ENCODE data around the gene CHAD. TPM values are rescaled to one million over a fixed set of nuclear protein-coding genes. Genes with fewer than 3 reads are reported as not detected.

CHAD gene
- total RNA-seq, 1 experiment from 2014 or later = not detected

DNA sequence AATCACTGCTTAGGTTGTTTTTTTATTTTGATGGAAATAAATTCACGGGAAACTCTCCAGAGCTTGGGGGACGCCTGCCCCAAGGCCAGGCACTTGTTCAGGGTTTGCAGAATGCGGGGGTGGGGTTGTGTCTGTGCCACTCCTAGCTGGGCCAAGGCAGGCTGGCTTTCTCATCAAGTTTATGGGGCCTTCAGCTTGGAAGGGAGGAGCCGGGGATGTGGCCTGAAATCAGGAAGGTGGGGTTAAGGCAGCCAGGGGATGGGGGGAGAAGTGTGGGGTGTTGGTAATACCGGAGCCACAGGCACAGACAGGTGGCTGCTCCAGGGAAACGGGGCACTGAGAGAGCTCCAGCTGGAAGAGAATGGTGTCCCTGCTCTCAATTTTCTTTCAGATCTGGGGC lies 1.7 kb upstream of the CHAD start:
- DNase-seq (ENCODE audit: unreplicated experiment) = no peak
- Mint-ChIP-seq H3K27me3 (ENCODE audit: insufficient read depth, unreplicated experiment) (no peaks in the 10 kb centered on the region), H3K4me3 (ENCODE audit: unreplicated experiment) (no peak overlapping the region), H3K4me1 (ENCODE audit: insufficient read depth, unreplicated experiment) (no peaks in the 10 kb centered on the region), H3K36me3 (ENCODE audit: insufficient read depth, unreplicated experiment) (peaks cover 15% of the 10 kb centered on the region), H3K27ac (ENCODE audit: low read depth, unreplicated experiment) (no peak overlapping the region), H3K9me3 (ENCODE audit: unreplicated experiment) (no peaks in the 10 kb centered on the region)
- no TSS peak for BruUV-seq (replicated peaks)
- intact Hi-C loops (cut with micrococcal nuclease) = no loop called here
- TF ChIP-seq, protein P1, sequence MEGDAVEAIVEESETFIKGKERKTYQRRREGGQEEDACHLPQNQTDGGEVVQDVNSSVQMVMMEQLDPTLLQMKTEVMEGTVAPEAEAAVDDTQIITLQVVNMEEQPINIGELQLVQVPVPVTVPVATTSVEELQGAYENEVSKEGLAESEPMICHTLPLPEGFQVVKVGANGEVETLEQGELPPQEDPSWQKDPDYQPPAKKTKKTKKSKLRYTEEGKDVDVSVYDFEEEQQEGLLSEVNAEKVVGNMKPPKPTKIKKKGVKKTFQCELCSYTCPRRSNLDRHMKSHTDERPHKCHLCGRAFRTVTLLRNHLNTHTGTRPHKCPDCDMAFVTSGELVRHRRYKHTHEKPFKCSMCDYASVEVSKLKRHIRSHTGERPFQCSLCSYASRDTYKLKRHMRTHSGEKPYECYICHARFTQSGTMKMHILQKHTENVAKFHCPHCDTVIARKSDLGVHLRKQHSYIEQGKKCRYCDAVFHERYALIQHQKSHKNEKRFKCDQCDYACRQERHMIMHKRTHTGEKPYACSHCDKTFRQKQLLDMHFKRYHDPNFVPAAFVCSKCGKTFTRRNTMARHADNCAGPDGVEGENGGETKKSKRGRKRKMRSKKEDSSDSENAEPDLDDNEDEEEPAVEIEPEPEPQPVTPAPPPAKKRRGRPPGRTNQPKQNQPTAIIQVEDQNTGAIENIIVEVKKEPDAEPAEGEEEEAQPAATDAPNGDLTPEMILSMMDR (IDR thresholded peaks at IDR 0.05; ENCODE audit: unreplicated experiment) = no peak
- ChIA-PET POLR2A (interaction anchor here (0.6 to 1.4 kb wide), 3 partner anchors 9 to 74 kb away, joined by 3 read pairs; no protein-coding TSS in a partner anchor), CTCF (interaction anchor here (0.9 to 1.8 kb wide), 3 partner anchors 8 to 11 kb away, joined by 3 to 5 read pairs (median 3); partner anchors contain the start of gene RSAD1)

DNA sequence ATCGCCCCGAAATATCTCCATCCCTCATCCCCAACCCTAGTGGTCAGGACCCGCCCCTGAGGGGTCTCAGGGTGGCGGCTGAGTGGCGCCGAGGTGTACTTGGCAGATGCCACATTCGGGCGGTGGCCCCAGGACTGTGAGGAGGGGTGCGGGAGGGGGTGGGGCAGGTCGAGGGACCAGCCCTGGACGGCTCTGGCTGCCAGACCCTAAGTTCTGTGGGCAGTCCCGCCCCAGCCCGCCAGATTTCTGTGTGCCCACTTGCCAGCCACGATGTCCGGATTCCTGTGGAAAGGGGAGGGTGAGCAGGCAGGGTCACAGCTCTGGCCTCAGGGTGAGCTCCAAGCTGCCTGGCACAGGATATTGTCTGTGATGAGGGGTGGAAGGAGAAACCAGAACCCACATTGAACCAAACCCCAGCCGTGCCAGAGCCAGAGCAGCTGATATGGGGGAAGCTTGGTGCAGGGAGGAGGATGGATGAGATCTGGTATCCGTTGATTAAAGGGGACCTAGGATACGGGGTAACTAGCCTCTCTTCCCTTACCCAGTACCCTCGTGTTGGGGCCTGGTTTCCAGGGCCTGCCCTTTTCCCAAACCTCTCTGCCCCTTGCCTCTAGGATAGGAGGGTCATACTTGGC lies 1.1 kb upstream of the CHAD start:
- ChIA-PET POLR2A (interaction anchor here (0.6 to 0.7 kb wide), 3 partner anchors 9 to 54 kb away, joined by 3 read pairs; partner anchors contain the start of gene RSAD1), CTCF (interaction anchor here (0.9 to 1.8 kb wide), 2 partner anchors 9 to 10 kb away, joined by 3 to 5 read pairs; partner anchors contain the start of gene RSAD1)
- H3K27ac Mint-ChIP-seq (ENCODE audit: low read depth, unreplicated experiment) = no peak overlapping the region
- no peaks in the 10 kb centered on the region for H3K9me3 Mint-ChIP-seq (ENCODE audit: unreplicated experiment)
- H3K27me3 Mint-ChIP-seq (ENCODE audit: insufficient read depth, unreplicated experiment) = no peaks in the 10 kb centered on the region
- no peak for DNase-seq (ENCODE audit: unreplicated experiment)
- TF ChIP-seq, protein P1 (IDR thresholded peaks at IDR 0.05; ENCODE audit: unreplicated experiment) = no peak
- no peak overlapping the region for H3K4me3 Mint-ChIP-seq (ENCODE audit: unreplicated experiment)
- no peaks in the 10 kb centered on the region for H3K4me1 Mint-ChIP-seq (ENCODE audit: insufficient read depth, unreplicated experiment)
- peaks cover 15% of the 10 kb centered on the region for H3K36me3 Mint-ChIP-seq (ENCODE audit: insufficient read depth, unreplicated experiment)
- BruUV-seq (replicated peaks) = no TSS peak
- intact Hi-C loops (cut with micrococcal nuclease) = no loop called here

GRCh38 chr17:50469208-50469605 lies 527 bp upstream of the CHAD start:
- no peaks in the 10 kb centered on the region for H3K4me1 Mint-ChIP-seq (ENCODE audit: insufficient read depth, unreplicated experiment)
- ChIA-PET POLR2A (interaction anchor here (0.6 to 0.7 kb wide), 2 partner anchors 9 to 54 kb away, joined by 3 read pairs; partner anchors contain the start of gene RSAD1), CTCF (interaction anchor here (1.8 kb wide), 1 partner anchor 9 kb away, joined by 5 read pairs; the partner anchor contains the start of gene RSAD1)
- no peaks in the 10 kb centered on the region for H3K9me3 Mint-ChIP-seq (ENCODE audit: unreplicated experiment)
- no peak for DNase-seq (ENCODE audit: unreplicated experiment)
- no TSS peak for BruUV-seq (replicated peaks)
- no peaks in the 10 kb centered on the region for H3K27me3 Mint-ChIP-seq (ENCODE audit: insufficient read depth, unreplicated experiment)
- H3K27ac Mint-ChIP-seq (ENCODE audit: low read depth, unreplicated experiment) = no peak overlapping the region
- intact Hi-C loops (cut with micrococcal nuclease) = no loop called here
- TF ChIP-seq, protein P1 (IDR thresholded peaks at IDR 0.05; ENCODE audit: unreplicated experiment) = no peak
- peaks cover 13% of the 10 kb centered on the region for H3K36me3 Mint-ChIP-seq (ENCODE audit: insufficient read depth, unreplicated experiment)
- H3K4me3 Mint-ChIP-seq (ENCODE audit: unreplicated experiment) = no peak overlapping the region

DNA sequence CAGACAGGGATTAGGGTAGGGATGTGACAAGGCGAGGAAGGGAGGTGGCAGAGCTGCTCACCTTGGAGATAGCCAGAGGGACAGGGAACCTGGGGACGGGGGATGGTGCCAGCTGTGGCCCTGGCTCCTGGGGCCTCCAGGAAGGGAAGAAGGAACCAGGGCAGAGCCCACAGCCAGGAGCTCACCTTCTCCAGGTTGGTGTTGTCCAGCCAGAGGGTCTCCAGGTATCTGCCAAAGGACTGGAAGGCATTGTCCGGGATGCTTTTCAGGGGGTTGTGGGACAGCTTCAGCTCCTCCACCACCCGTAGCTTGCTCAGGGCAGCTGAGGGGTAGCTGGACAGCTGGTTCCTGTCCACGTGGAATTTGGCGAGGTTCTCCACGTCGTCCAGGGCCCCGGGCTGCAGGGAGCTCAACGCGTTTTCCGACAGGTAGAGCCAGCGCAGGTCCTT lies 801 bp downstream of the CHAD start:
- CTCF ChIA-PET = interaction anchor here (0.6 kb wide), 2 partner anchors 8 to 494 kb away, joined by 3 read pairs; no protein-coding TSS in a partner anchor
- Mint-ChIP-seq H3K36me3 (ENCODE audit: insufficient read depth, unreplicated experiment) (peaks cover 12% of the 10 kb centered on the region), H3K4me1 (ENCODE audit: insufficient read depth, unreplicated experiment) (no peaks in the 10 kb centered on the region)

More for the DNA sequence above, 801 bp downstream of the CHAD start:
- BruUV-seq (replicated peaks) = no TSS peak
- no peaks in the 10 kb centered on the region for H3K9me3 Mint-ChIP-seq (ENCODE audit: unreplicated experiment)
- intact Hi-C loops (cut with micrococcal nuclease) = no loop called here
- POLR2A ChIA-PET = interaction anchor here (0.6 to 1.3 kb wide), 2 partner anchors 11 to 101 kb away, joined by 3 to 6 read pairs; no protein-coding TSS in a partner anchor
- TF ChIP-seq, protein P1 (IDR thresholded peaks at IDR 0.05; ENCODE audit: unreplicated experiment) = no peak
- H3K27ac Mint-ChIP-seq (ENCODE audit: low read depth, unreplicated experiment) = no peak overlapping the region
- no peaks in the 10 kb centered on the region for H3K27me3 Mint-ChIP-seq (ENCODE audit: insufficient read depth, unreplicated experiment)
- DNase-seq (ENCODE audit: unreplicated experiment) = no peak
- H3K4me3 Mint-ChIP-seq (ENCODE audit: unreplicated experiment) = no peak overlapping the region

Data from MCF 10A (cell line).